OCI-LY3 (cell line): ENCODE results near the gene GPALPP1.
"Not testable (repeated sequence)": the region's sequence is repeated elsewhere in the genome, so short reads cannot be mapped to it uniquely, and the experiment has no call there.

Experiments used
- H2AFZ ChIP-seq: fragments of 200-600, 300-600 bp; shearing (Covaris generic); 2 replicates; pipeline ENCODE4 v1.6.0; 2014; ENCODE audit warnings: antibody characterized with exemption, low read depth, low read length
- H3K27ac ChIP-seq: fragments of 200-600, 300-600 bp; sonication (generic); 2 replicates; pipeline ENCODE4 v1.5.1; 2014; ENCODE audit warnings: mild to moderate bottlenecking, low read length, moderate library complexity, mixed read lengths
- H3K27me3 ChIP-seq: fragments of 200-600, 300-600 bp; sonication (generic); 2 replicates; pipeline ENCODE4 v1.6.1; 2014; ENCODE audit warnings: low read depth, low read length, mixed read lengths
- H3K36me3 ChIP-seq: fragments of 200-600, 300-600 bp; sonication (generic); replicated peaks from 2 replicates; pipeline ENCODE3; 2014; ENCODE audit warnings: low read depth, low read length, mixed read lengths
- H3K4me1 ChIP-seq: fragments of 300-600, 200-600 bp; sonication (generic); 2 replicates; pipeline ENCODE4 v1.6.1; 2014; ENCODE audit warnings: low read length, mixed read lengths
- H3K4me2 ChIP-seq: fragments of 200-600, 300-600 bp; sonication (generic); 2 replicates; pipeline ENCODE4 v1.6.1; 2014; ENCODE audit warnings: low read length, mixed read lengths
- H3K4me3 ChIP-seq: fragments of 300-600, 200-600 bp; sonication (generic); 2 replicates; pipeline ENCODE4 v1.5.1; 2014; ENCODE audit warnings: antibody characterized with exemption, mild to moderate bottlenecking, low read length, moderate library complexity
- H3K79me2 ChIP-seq: fragments of 300-600, 200-600 bp; shearing (Covaris generic); 2 replicates; pipeline ENCODE4 v1.6.1; 2014; ENCODE audit warnings: mild to moderate bottlenecking, low read length, mixed read lengths
- H3K9ac ChIP-seq: fragments of 300-600, 200-600 bp; shearing (Covaris generic); 2 replicates; pipeline ENCODE4 v1.6.0; 2014; ENCODE audit warnings: mild to moderate bottlenecking, low read length, moderate library complexity
- H3K9me3 ChIP-seq: fragments of 200-600, 300-600 bp; shearing (Covaris generic); 2 replicates; pipeline ENCODE4 v1.6.1; 2014; ENCODE audit warnings: low read length, mixed read lengths; ENCODE audit not compliant: insufficient read depth
- H4K20me1 ChIP-seq: fragments of 200-600, 300-600 bp; sonication (generic); 2 replicates; pipeline ENCODE4 v1.6.1; 2016; ENCODE audit warnings: low read length, mixed read lengths; ENCODE audit not compliant: insufficient read depth
- CTCF ChIP-seq: fragments of 200-600, 300-600 bp; sonication (generic); IDR thresholded peaks from 2 replicates; pipeline ENCODE4 v1.5.1; 2014; ENCODE audit warnings: antibody characterized with exemption, low read length, low read depth
- EZH2phosphoT487 ChIP-seq: fragments of 200-600 bp; shearing (Covaris generic); IDR thresholded peaks from 2 replicates; pipeline ENCODE4 v1.6.1; 2018; ENCODE audit warnings: antibody characterized with exemption, mixed run types, low read depth

The GPALPP1 gene

GRCh38 chr13:45016792-45017425 is 27.6 kb downstream of the GPALPP1 start:
- Histone ChIP-seq H2AFZ (no peak overlapping the region), H3K4me1 (no peaks in the 10 kb centered on the region), H3K36me3 (peaks cover 25% of the 10 kb centered on the region), H3K9ac (no peak overlapping the region), H3K9me3 (no peaks in the 10 kb centered on the region), H3K27me3 (no peaks in the 10 kb centered on the region), H3K4me3 (no peak overlapping the region), H3K4me2 (no peak overlapping the region), H3K79me2 (no peaks in the 10 kb centered on the region), H4K20me1 (no peaks in the 10 kb centered on the region), H3K27ac (no peak overlapping the region)
- TF ChIP-seq EZH2phosphoT487: no peak
- no peak for TF ChIP-seq CTCF

- H3K27ac ChIP-seq, H2AFZ ChIP-seq, H3K9me3 ChIP-seq, H3K4me3 ChIP-seq, H3K9ac ChIP-seq, H3K4me1 ChIP-seq, H4K20me1 ChIP-seq, H3K4me2 ChIP-seq, H3K27me3 ChIP-seq, H3K79me2 ChIP-seq: not testable (repeated sequence)
- peaks cover 21% of the 10 kb centered on the region for H3K36me3 ChIP-seq
Measured at GRCh38 chr13:45019981-45020380, 30.6 kb downstream of the GPALPP1 start.

- TF ChIP-seq EZH2phosphoT487: no peak
- TF ChIP-seq CTCF: no peak
Measured at GRCh38 chr13:45021250-45021649, 31.9 kb downstream of the GPALPP1 start.

GRCh38 chr13:45024847-45025246 is 35.5 kb downstream of the GPALPP1 start:
- no peak overlapping the region for H3K27ac ChIP-seq
- peaks cover 20% of the 10 kb centered on the region for H3K36me3 ChIP-seq
- TF ChIP-seq CTCF (no peak), EZH2phosphoT487 (no peak)

More at GRCh38 chr13:45021250-45021649, 31.9 kb downstream of the GPALPP1 start:
- Histone ChIP-seq H2AFZ (no peak overlapping the region), H3K9ac (no peak overlapping the region), H3K27ac (no peak overlapping the region), H3K36me3 (peaks cover 15% of the 10 kb centered on the region), H4K20me1 (no peaks in the 10 kb centered on the region), H3K4me3 (no peak overlapping the region), H3K4me2 (no peak overlapping the region), H3K27me3 (no peaks in the 10 kb centered on the region), H3K9me3 (no peaks in the 10 kb centered on the region), H3K79me2 (no peaks in the 10 kb centered on the region), H3K4me1 (no peaks in the 10 kb centered on the region)

More at GRCh38 chr13:45024847-45025246, 35.5 kb downstream of the GPALPP1 start:
- H2AFZ ChIP-seq: no peak overlapping the region
- no peak overlapping the region for H3K9ac ChIP-seq
- H4K20me1 ChIP-seq: no peaks in the 10 kb centered on the region
- H3K4me2 ChIP-seq: no peak overlapping the region
- H3K4me1 ChIP-seq: no peaks in the 10 kb centered on the region
- no peak overlapping the region for H3K4me3 ChIP-seq
- no peaks in the 10 kb centered on the region for H3K79me2 ChIP-seq
- no peaks in the 10 kb centered on the region for H3K9me3 ChIP-seq
- H3K27me3 ChIP-seq: no peaks in the 10 kb centered on the region
